ENCODE data around the gene EHMT1. TPM values are rescaled to one million over a fixed set of nuclear protein-coding genes. Genes with fewer than 3 reads are reported as not detected.
A peak's percentile ranks its signal among the peaks of the same experiment; 100 is the strongest.

Gene EHMT1
- total RNA-seq, 2 experiments from 2014 or later: 145 to 295 TPM

DNA sequence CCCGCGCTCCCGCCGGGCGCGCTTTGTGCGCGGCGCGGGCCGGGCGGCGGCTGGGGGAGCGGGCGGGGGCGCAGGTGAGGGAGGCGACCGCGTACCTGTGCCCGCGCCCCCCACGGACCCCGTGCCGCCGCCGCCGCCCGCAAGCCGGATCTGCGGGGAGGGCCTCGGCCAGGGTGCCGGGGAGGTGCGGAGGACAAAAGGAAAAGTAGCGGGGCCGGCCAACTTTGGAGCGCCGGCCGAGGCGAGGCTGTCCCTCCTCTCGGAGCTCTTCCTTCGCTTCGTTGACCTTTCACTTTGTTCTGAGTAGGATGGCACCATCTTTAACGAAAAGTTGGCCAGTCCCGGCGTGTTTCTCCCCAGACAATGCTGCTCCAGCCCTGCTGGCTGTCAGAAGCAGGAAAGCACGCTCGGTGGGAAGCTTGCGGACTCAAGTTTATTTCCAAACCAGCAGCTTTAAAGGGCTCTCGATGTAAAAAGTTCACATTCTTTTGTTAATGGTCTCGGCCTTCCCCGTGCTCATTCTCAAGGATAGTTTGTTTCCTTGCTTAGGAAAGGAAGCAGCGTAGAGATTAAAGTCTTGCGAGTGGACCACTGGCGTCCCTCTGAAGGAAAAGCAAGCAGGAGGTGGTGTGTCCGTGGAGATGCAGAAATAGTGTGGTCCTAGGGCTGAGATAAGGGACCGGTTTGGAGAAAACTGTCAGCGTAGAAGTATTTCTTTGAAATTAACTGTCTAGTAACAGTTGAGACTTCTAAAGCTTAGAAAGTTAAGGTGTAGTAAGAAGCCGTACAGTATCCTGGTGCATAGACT, 639 bp downstream of the EHMT1 start:
- no peaks in the 10 kb centered on the region for H3K9me2 ChIP-seq (ENCODE audit: insufficient read depth, low read length)
- BruUV-seq (replicated peaks): no TSS peak
- peaks cover 10% of the 10 kb centered on the region; the same call in 1 of the 2 replicates for H4K20me1 ChIP-seq (ENCODE audit: insufficient read depth, low read length)
- peak overlapping the region; percentile 94 for H3K4me3 ChIP-seq (ENCODE audit: low read depth, low read length, poor library complexity, severe bottlenecking)
- peak; percentile 59 for DNase-seq (ENCODE audit: low spot score)
- no peaks in the 10 kb centered on the region for H3K9me3 ChIP-seq (ENCODE audit: low read length)
- peak overlapping the region; percentile 81 for H3K27ac ChIP-seq (ENCODE audit: low read depth, low read length, poor library complexity, severe bottlenecking)
- ChIA-PET POLR2A (interaction anchor here (1.0 to 2.2 kb wide), 5 partner anchors 9 to 57 kb away, joined by 3 to 10 read pairs (median 5); no protein-coding TSS in a partner anchor), CTCF (ENCODE audit: unreplicated experiment) (no interaction called here)
- H2AFZ ChIP-seq (ENCODE audit: low read length): no peak overlapping the region; the same call in 1 of the 2 replicates
- H3K79me2 ChIP-seq (ENCODE audit: insufficient read depth, low read depth, low read length): peaks cover 76% of the 10 kb centered on the region
- H3K36me3 ChIP-seq (ENCODE audit: insufficient read depth, low read length): peaks cover 70% of the 10 kb centered on the region
- intact Hi-C loops (cut with micrococcal nuclease; ENCODE audit: unreplicated experiment): loop anchor here (2.0 kb wide), 1 partner anchor 47 kb away; no protein-coding TSS in a partner anchor
- H3K4me1 ChIP-seq (ENCODE audit: insufficient read depth, low read length, poor library complexity, severe bottlenecking): peaks cover 55% of the 10 kb centered on the region
- peak overlapping the region; percentile 95 for H3K4me2 ChIP-seq (ENCODE audit: low read length)
- no peak for TF ChIP-seq EZH2phosphoT487 (IDR thresholded peaks at IDR 0.05; ENCODE audit: borderline replicate concordance, low read depth, low read length)
- TF ChIP-seq, protein P1, sequence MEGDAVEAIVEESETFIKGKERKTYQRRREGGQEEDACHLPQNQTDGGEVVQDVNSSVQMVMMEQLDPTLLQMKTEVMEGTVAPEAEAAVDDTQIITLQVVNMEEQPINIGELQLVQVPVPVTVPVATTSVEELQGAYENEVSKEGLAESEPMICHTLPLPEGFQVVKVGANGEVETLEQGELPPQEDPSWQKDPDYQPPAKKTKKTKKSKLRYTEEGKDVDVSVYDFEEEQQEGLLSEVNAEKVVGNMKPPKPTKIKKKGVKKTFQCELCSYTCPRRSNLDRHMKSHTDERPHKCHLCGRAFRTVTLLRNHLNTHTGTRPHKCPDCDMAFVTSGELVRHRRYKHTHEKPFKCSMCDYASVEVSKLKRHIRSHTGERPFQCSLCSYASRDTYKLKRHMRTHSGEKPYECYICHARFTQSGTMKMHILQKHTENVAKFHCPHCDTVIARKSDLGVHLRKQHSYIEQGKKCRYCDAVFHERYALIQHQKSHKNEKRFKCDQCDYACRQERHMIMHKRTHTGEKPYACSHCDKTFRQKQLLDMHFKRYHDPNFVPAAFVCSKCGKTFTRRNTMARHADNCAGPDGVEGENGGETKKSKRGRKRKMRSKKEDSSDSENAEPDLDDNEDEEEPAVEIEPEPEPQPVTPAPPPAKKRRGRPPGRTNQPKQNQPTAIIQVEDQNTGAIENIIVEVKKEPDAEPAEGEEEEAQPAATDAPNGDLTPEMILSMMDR (conservative IDR thresholded peaks at IDR 0.05; ENCODE audit: low read length): no peak

DNA sequence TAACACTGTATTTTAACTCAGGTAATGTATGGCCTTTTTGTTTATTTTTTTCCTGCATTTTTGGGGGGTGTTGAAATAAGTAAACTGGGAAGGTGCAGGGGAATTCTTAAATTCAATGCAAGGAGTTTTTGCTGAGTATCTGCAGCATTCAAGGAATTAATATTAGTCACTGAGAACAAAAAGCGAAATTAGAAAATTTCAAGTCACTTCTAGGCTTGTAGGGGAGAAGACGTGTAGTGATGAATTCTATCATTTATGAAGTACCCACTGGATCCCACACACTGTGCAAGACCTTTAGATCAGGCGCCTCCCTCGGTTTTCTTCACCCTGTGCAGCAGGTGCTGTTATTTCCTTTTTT, 1.2 kb downstream of the EHMT1 start:
- TSS peak; percentile 78 for BruUV-seq (replicated peaks)
- Histone ChIP-seq H4K20me1 (ENCODE audit: insufficient read depth, low read length) (peaks cover 10% of the 10 kb centered on the region; the same call in 1 of the 2 replicates), H3K4me1 (ENCODE audit: insufficient read depth, low read length, poor library complexity, severe bottlenecking) (peaks cover 61% of the 10 kb centered on the region), H3K79me2 (ENCODE audit: insufficient read depth, low read depth, low read length) (peaks cover 82% of the 10 kb centered on the region), H3K9me3 (ENCODE audit: low read length) (no peaks in the 10 kb centered on the region), H3K4me3 (ENCODE audit: low read depth, low read length, poor library complexity, severe bottlenecking) (peak overlapping the region; percentile 94), H2AFZ (ENCODE audit: low read length) (no peak overlapping the region), H3K4me2 (ENCODE audit: low read length) (peak overlapping the region; percentile 95), H3K9me2 (ENCODE audit: insufficient read depth, low read length) (no peaks in the 10 kb centered on the region), H3K27ac (ENCODE audit: low read depth, low read length, poor library complexity, severe bottlenecking) (peak overlapping the region; percentile 81), H3K36me3 (ENCODE audit: insufficient read depth, low read length) (peaks cover 70% of the 10 kb centered on the region)
- DNase-seq (ENCODE audit: low spot score): peak; percentile 38
- TF ChIP-seq EZH2phosphoT487 (IDR thresholded peaks at IDR 0.05; ENCODE audit: borderline replicate concordance, low read depth, low read length): no peak
- TF ChIP-seq, protein P1 (conservative IDR thresholded peaks at IDR 0.05; ENCODE audit: low read length): no peak
- ChIA-PET POLR2A (interaction anchor here (1.8 to 2.2 kb wide), 2 partner anchors 8 to 44 kb away, joined by 7 to 10 read pairs; no protein-coding TSS in a partner anchor), CTCF (ENCODE audit: unreplicated experiment) (no interaction called here)
- intact Hi-C loops (cut with micrococcal nuclease; ENCODE audit: unreplicated experiment): loop anchor here (2.0 kb wide), 1 partner anchor 47 kb away; no protein-coding TSS in a partner anchor
